GM23338 (cell line): Measurements from ENCODE around the gene NOS2.

ENCODE experiments used
- CREB1 ChIP-seq: fragments of 250-450 bp; sonication (Bioruptor Pico); IDR thresholded peaks from 2 replicates; pipeline ENCODE4 v1.5.0; 2020; ENCODE audit warnings: low read depth, mild to moderate bottlenecking, moderate library complexity
- EZH2 ChIP-seq: fragments of 200-600 bp; sonication (generic); IDR thresholded peaks from one replicate; pipeline ENCODE4 v1.8.0; 2017; ENCODE audit warnings: antibody characterized with exemption, mild to moderate bottlenecking, low read depth; ENCODE audit not compliant: unreplicated experiment
- EZH2phosphoT487 ChIP-seq: fragments of 200-600 bp; sonication (generic); IDR thresholded peaks from one replicate; pipeline ENCODE4 v1.8.1; 2018; ENCODE audit warnings: antibody characterized with exemption; ENCODE audit not compliant: unreplicated experiment
- JUNB ChIP-seq: IDR thresholded peaks from one replicate; pipeline ENCODE4 v1.6.1; 2016; ENCODE audit warnings: antibody characterized with exemption; ENCODE audit not compliant: unreplicated experiment
- POLR2AphosphoS5 ChIP-seq: IDR thresholded peaks from 2 replicates; pipeline ENCODE4 v1.6.1; 2016; ENCODE audit warnings: antibody characterized with exemption, low read depth
- STAT1 ChIP-seq: IDR thresholded peaks from one replicate; pipeline ENCODE4 v1.6.1; 2016; ENCODE audit warnings: antibody characterized with exemption; ENCODE audit not compliant: unreplicated experiment
- ZNF114 ChIP-seq: fragments of 250-450 bp; sonication (Bioruptor Pico); IDR thresholded peaks from 2 replicates; pipeline ENCODE4 v1.5.0; 2020; ENCODE audit warnings: mild to moderate bottlenecking, moderate library complexity
- ZNF331 ChIP-seq: fragments of 250-450 bp; sonication (Bioruptor Pico); IDR thresholded peaks from 2 replicates; pipeline ENCODE4 v1.5.0; 2020; ENCODE audit warnings: low read depth, mild to moderate bottlenecking, moderate library complexity
- TF ChIP-seq, protein P1 (sequence below), 2 experiments: fragments of 200-600 bp in 1 of 2; sonication (generic) in 1 of 2; conservative IDR thresholded peaks; 2 replicates each; pipeline versions ENCODE4 v1.5.1 to v1.6.1; 2016 to 2017; ENCODE audit warnings: antibody characterized with exemption in 2 of 2, low read depth in 2 of 2, mild to moderate bottlenecking in 2 of 2, moderate library complexity in 1 of 2
- TF ChIP-seq, protein P2 (sequence below): IDR thresholded peaks from one replicate; pipeline ENCODE4 v1.6.1; 2018; ENCODE audit warnings: antibody characterized with exemption; ENCODE audit not compliant: unreplicated experiment

DNA sequence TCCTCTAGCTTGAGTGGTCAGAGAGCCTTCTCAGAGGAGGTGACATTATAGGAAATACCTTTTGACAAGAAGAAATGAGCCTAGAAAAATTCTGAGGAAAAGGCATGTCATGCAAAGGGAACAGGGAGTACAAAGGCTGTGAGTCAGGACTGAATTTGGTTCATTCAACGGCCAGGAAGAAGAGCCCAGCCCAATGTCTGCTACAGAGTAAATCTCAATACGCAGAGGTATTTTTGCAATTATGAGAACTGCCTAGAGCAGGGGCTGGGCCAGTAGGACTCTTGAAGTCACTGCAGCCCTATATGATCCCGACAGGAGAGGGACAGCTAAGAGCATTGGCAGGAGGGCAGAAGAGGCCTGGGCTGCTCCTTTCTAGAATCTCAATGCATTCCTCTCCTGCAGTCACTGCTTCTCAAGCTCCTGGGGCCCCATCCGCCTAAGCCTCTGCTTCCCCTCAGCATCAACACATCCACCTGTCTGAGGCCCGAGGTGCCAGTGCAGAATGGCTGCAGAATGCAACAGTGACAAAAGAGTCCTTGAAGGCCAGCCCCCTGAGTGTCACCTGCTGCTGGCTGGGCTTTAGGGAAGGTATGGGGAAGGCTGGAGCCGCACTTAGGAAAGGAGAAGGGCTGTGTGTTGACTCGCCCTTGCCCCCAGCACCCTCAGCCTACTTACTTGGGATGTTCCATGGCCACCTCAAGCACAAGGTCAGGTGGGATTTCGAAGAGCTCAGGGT, 20.1 kb downstream of the NOS2 start:
- no peak for TF ChIP-seq JUNB
- TF ChIP-seq, protein P1, sequence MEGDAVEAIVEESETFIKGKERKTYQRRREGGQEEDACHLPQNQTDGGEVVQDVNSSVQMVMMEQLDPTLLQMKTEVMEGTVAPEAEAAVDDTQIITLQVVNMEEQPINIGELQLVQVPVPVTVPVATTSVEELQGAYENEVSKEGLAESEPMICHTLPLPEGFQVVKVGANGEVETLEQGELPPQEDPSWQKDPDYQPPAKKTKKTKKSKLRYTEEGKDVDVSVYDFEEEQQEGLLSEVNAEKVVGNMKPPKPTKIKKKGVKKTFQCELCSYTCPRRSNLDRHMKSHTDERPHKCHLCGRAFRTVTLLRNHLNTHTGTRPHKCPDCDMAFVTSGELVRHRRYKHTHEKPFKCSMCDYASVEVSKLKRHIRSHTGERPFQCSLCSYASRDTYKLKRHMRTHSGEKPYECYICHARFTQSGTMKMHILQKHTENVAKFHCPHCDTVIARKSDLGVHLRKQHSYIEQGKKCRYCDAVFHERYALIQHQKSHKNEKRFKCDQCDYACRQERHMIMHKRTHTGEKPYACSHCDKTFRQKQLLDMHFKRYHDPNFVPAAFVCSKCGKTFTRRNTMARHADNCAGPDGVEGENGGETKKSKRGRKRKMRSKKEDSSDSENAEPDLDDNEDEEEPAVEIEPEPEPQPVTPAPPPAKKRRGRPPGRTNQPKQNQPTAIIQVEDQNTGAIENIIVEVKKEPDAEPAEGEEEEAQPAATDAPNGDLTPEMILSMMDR (conservative IDR thresholded peaks at IDR 0.05; ENCODE audit: low read depth in 2 of 2) = no peak
- TF ChIP-seq, protein P2, sequence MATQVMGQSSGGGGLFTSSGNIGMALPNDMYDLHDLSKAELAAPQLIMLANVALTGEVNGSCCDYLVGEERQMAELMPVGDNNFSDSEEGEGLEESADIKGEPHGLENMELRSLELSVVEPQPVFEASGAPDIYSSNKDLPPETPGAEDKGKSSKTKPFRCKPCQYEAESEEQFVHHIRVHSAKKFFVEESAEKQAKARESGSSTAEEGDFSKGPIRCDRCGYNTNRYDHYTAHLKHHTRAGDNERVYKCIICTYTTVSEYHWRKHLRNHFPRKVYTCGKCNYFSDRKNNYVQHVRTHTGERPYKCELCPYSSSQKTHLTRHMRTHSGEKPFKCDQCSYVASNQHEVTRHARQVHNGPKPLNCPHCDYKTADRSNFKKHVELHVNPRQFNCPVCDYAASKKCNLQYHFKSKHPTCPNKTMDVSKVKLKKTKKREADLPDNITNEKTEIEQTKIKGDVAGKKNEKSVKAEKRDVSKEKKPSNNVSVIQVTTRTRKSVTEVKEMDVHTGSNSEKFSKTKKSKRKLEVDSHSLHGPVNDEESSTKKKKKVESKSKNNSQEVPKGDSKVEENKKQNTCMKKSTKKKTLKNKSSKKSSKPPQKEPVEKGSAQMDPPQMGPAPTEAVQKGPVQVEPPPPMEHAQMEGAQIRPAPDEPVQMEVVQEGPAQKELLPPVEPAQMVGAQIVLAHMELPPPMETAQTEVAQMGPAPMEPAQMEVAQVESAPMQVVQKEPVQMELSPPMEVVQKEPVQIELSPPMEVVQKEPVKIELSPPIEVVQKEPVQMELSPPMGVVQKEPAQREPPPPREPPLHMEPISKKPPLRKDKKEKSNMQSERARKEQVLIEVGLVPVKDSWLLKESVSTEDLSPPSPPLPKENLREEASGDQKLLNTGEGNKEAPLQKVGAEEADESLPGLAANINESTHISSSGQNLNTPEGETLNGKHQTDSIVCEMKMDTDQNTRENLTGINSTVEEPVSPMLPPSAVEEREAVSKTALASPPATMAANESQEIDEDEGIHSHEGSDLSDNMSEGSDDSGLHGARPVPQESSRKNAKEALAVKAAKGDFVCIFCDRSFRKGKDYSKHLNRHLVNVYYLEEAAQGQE = no peak
- TF ChIP-seq EZH2phosphoT487 = no peak
- TF ChIP-seq POLR2AphosphoS5 = no peak
- TF ChIP-seq ZNF331 (CRISPR knock-in tag) = no peak
- TF ChIP-seq CREB1 (CRISPR knock-in tag) = no peak
- no peak for TF ChIP-seq ZNF114 (CRISPR knock-in tag)
- no peak for TF ChIP-seq EZH2
- no peak for TF ChIP-seq STAT1
